HCT116 (cell line): ENCODE data around the gene DPP10.

Experiments used
- CBX3 ChIP-seq: IDR thresholded peaks from 2 replicates; pipeline ENCODE4 v1.6.1; 2012; ENCODE audit warnings: low read depth
- POLR2A ChIP-seq: IDR thresholded peaks from 2 replicates; pipeline ENCODE4 v1.7.0; 2011; ENCODE audit warnings: borderline replicate concordance; ENCODE audit not compliant: insufficient read depth, insufficient read length; ENCODE audit errors: extremely low read depth
- POLR2AphosphoS5 ChIP-seq: IDR thresholded peaks from 2 replicates; pipeline ENCODE4 v1.6.1; 2011; ENCODE audit warnings: mild to moderate bottlenecking, low read depth, low read length, moderate library complexity
- SIN3A ChIP-seq: IDR thresholded peaks from 2 replicates; pipeline ENCODE4 v1.6.1; 2012; ENCODE audit warnings: low read depth
- TCF7L2 ChIP-seq: IDR thresholded peaks from 2 replicates; pipeline ENCODE4 v1.7.0; 2011; ENCODE audit warnings: borderline replicate concordance, inconsistent platforms; ENCODE audit not compliant: insufficient read depth, insufficient read length; ENCODE audit errors: extremely low read depth
- YY1 ChIP-seq: IDR thresholded peaks from 2 replicates; pipeline ENCODE4 v1.6.1; 2011; ENCODE audit warnings: low read length, low read depth, moderate library complexity, mild to moderate bottlenecking; ENCODE audit not compliant: insufficient replicate concordance; ENCODE audit errors: extremely low read depth
- TF ChIP-seq, protein P1 (sequence below), 3 experiments: fragments of 200-600 bp in 1 of 3; sonication (generic) in 1 of 3; IDR thresholded peaks in 2 of 3; conservative IDR thresholded peaks in 1 of 3; 2 replicates each; pipeline ENCODE4 v1.5.1; 2012 to 2017; ENCODE audit warnings: low read depth in 2 of 3, low read length in 2 of 3, antibody characterized with exemption in 1 of 3, borderline replicate concordance in 1 of 3, control low read depth in 1 of 3, mild to moderate bottlenecking in 1 of 3, mixed read lengths in 1 of 3, mixed run types in 1 of 3, moderate library complexity in 1 of 3; ENCODE audit not compliant: insufficient read depth in 1 of 3
- TF ChIP-seq, protein P2 (sequence below): IDR thresholded peaks from 2 replicates; pipeline ENCODE4 v1.6.1; 2012
- TF ChIP-seq, protein P3 (sequence below): IDR thresholded peaks from 2 replicates; pipeline ENCODE4 v1.6.1; 2012; ENCODE audit warnings: low read depth

DNA sequence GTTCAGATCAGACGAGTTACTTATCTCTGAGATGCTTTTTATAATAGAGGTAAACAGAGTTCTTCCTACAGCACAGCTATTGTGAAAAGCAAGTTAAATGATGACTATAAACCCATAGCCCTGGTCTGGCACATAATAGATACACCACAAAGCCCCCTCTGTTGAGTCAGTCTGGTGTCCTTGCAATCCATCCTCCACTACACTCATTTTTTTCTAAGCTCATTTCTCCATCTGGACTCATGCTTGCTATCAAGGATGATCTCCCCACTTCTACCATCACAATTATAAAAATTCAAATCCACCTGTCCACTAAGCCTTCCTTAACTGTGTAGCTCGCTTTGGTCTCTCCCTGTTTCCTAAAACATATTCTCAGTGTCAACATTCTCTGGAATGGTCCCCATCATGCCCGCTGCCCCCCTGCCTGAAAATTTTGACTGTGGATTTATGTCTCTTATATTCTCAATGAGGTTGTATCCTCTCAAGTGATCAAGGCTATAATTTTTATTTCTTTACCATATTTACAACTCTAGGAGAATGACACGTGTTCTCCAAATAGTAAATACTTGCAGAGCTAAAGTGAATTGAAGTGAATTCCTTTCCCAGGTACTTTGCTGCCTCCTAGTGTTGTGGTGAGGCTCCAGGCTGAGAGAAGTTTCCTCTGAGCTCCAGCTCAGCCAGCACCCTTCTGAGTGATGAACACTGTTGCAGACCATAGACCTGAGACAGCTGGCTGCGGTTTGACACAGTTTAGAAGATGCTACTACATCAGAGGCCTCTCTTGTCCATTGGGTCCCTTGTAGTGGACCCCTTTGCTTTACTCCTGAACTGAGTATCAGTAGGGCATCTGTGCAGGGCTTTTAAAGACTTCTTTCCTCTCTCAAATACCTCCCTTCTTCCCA, 108.7 kb downstream of the DPP10 start:
- TF ChIP-seq, protein P1, sequence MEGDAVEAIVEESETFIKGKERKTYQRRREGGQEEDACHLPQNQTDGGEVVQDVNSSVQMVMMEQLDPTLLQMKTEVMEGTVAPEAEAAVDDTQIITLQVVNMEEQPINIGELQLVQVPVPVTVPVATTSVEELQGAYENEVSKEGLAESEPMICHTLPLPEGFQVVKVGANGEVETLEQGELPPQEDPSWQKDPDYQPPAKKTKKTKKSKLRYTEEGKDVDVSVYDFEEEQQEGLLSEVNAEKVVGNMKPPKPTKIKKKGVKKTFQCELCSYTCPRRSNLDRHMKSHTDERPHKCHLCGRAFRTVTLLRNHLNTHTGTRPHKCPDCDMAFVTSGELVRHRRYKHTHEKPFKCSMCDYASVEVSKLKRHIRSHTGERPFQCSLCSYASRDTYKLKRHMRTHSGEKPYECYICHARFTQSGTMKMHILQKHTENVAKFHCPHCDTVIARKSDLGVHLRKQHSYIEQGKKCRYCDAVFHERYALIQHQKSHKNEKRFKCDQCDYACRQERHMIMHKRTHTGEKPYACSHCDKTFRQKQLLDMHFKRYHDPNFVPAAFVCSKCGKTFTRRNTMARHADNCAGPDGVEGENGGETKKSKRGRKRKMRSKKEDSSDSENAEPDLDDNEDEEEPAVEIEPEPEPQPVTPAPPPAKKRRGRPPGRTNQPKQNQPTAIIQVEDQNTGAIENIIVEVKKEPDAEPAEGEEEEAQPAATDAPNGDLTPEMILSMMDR (IDR thresholded peaks at IDR 0.05 in 2 of 3, conservative IDR thresholded peaks at IDR 0.05 in 1 of 3; ENCODE audit: borderline replicate concordance in 1 of 3, insufficient read depth in 1 of 3, low read depth in 2 of 3, low read length in 2 of 3): peak; percentile 12 to 22 (median 17); a peak in 3 of 6 replicates
- TF ChIP-seq, protein P2, sequence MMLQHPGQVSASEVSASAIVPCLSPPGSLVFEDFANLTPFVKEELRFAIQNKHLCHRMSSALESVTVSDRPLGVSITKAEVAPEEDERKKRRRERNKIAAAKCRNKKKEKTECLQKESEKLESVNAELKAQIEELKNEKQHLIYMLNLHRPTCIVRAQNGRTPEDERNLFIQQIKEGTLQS: no peak
- TF ChIP-seq SIN3A: no peak
- TF ChIP-seq TCF7L2: no peak
- no peak for TF ChIP-seq POLR2A
- no peak for TF ChIP-seq CBX3
- no peak for TF ChIP-seq YY1
- TF ChIP-seq POLR2AphosphoS5: no peak
- TF ChIP-seq, protein P3, sequence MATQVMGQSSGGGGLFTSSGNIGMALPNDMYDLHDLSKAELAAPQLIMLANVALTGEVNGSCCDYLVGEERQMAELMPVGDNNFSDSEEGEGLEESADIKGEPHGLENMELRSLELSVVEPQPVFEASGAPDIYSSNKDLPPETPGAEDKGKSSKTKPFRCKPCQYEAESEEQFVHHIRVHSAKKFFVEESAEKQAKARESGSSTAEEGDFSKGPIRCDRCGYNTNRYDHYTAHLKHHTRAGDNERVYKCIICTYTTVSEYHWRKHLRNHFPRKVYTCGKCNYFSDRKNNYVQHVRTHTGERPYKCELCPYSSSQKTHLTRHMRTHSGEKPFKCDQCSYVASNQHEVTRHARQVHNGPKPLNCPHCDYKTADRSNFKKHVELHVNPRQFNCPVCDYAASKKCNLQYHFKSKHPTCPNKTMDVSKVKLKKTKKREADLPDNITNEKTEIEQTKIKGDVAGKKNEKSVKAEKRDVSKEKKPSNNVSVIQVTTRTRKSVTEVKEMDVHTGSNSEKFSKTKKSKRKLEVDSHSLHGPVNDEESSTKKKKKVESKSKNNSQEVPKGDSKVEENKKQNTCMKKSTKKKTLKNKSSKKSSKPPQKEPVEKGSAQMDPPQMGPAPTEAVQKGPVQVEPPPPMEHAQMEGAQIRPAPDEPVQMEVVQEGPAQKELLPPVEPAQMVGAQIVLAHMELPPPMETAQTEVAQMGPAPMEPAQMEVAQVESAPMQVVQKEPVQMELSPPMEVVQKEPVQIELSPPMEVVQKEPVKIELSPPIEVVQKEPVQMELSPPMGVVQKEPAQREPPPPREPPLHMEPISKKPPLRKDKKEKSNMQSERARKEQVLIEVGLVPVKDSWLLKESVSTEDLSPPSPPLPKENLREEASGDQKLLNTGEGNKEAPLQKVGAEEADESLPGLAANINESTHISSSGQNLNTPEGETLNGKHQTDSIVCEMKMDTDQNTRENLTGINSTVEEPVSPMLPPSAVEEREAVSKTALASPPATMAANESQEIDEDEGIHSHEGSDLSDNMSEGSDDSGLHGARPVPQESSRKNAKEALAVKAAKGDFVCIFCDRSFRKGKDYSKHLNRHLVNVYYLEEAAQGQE: no peak
